GM20431 (cell line): Measurements from ENCODE around the gene HTR3C.
"Not testable (repeated sequence)": the region's sequence is repeated elsewhere in the genome, so short reads cannot be mapped to it uniquely, and the experiment has no call there.

Experiments used
- in situ Hi-C: fragments of 300-500 bp; cut with MseI, MboI; formaldehyde crosslinking; loops from one replicate; pipeline ENCODE4 v1.15.0; 2020; ENCODE audit warnings: low sequenced_read_pairs; ENCODE audit not compliant: unreplicated experiment

The HTR3C gene

GRCh38 chr3:184052767-184053166 lies at the start of gene HTR3C:
Gene HTR3C (plus strand): TSS chr3:184053047. CDS start chr3:184053081, 34 bp downstream.
- in situ Hi-C loops, result no loop called here

- in situ Hi-C loops, result no loop called here
These were observed 49.5 kb upstream of the HTR3C start for GRCh38 chr3:184003187-184003967.

GRCh38 chr3:184004476-184004875 lies 48.4 kb upstream of the HTR3C start:
- in situ Hi-C loops, result no loop called here

- in situ Hi-C loops, result no loop called here
These were observed 46.8 kb upstream of the HTR3C start for GRCh38 chr3:184005941-184006507.

- in situ Hi-C loops, result not testable (repeated sequence)
These were observed 45.6 kb upstream of the HTR3C start for GRCh38 chr3:184007143-184007813.

GRCh38 chr3:184008161-184008560 lies 44.7 kb upstream of the HTR3C start:
- in situ Hi-C loops, result no loop called here

- in situ Hi-C loops, result loop anchor here (10.0 kb wide), 1 partner anchor 107 kb away; no protein-coding TSS in a partner anchor
These were observed 41.5 kb upstream of the HTR3C start for GRCh38 chr3:184011230-184011876.

- in situ Hi-C loops, result loop anchor here (10.0 kb wide), 1 partner anchor 107 kb away; no protein-coding TSS in a partner anchor
These were observed 40.6 kb upstream of the HTR3C start for GRCh38 chr3:184011937-184012889.

- in situ Hi-C loops, result loop anchor here (10.0 kb wide), 1 partner anchor 111 kb away; no protein-coding TSS in a partner anchor
These were observed 37.3 kb upstream of the HTR3C start for GRCh38 chr3:184015381-184016019.

GRCh38 chr3:184016169-184016570 lies 36.7 kb upstream of the HTR3C start:
- in situ Hi-C loops, result loop anchor here (10.0 kb wide), 1 partner anchor 111 kb away; no protein-coding TSS in a partner anchor

- in situ Hi-C loops, result loop anchor here (10.0 kb wide), 1 partner anchor 112 kb away; no protein-coding TSS in a partner anchor
These were observed 35.8 kb upstream of the HTR3C start for GRCh38 chr3:184016811-184017671.

- in situ Hi-C loops, result loop anchor here (10.0 kb wide), 1 partner anchor 113 kb away; no protein-coding TSS in a partner anchor
These were observed 35.0 kb upstream of the HTR3C start, which contains the start of gene ABCC5 for GRCh38 chr3:184017672-184018423. Gene ABCC5 (minus strand): TSS chr3:184017884. CDS start chr3:184014392, 3,492 bp downstream.

GRCh38 chr3:184018424-184018973 lies 34.3 kb upstream of the HTR3C start:
- in situ Hi-C loops, result loop anchor here (10.0 kb wide), 1 partner anchor 114 kb away; no protein-coding TSS in a partner anchor

GRCh38 chr3:184022323-184022722 lies 30.5 kb upstream of the HTR3C start:
- in situ Hi-C loops, result no loop called here

- in situ Hi-C loops, result not testable (repeated sequence)
These were observed 27.6 kb upstream of the HTR3C start for GRCh38 chr3:184025256-184025655.

GRCh38 chr3:184028275-184028890 lies 24.5 kb upstream of the HTR3C start:
- in situ Hi-C loops, result not testable (repeated sequence)
